SK-N-SH treated with all-trans-retinoic acid at 6 μM for 48 hours (cell line): Measurements from ENCODE around the gene RBP5.
"Not testable (repeated sequence)": the region's sequence is repeated elsewhere in the genome, so short reads cannot be mapped to it uniquely, and the experiment has no call there.

Experiments used
- ATAC-seq: fragments of 200-7000 bp; cut with Tn5 transposase; 3 replicates; pipeline ENCODE4 v1.9.1; 2020; ENCODE audit warnings: mild to moderate bottlenecking, moderate library complexity
- ARNTL ChIP-seq: fragments of 450-650 bp; formaldehyde crosslinking; IDR thresholded peaks from 2 replicates; pipeline ENCODE4 v1.5.0; 2020; ENCODE audit warnings: low read depth, mild to moderate bottlenecking, moderate library complexity, borderline replicate concordance
- BACH2 ChIP-seq: fragments of 250-450 bp; sonication (Bioruptor Pico); IDR thresholded peaks from 2 replicates; pipeline ENCODE4 v1.9.0; 2021; ENCODE audit warnings: mild to moderate bottlenecking, borderline replicate concordance
- CREB5 ChIP-seq: fragments of 250-450 bp; sonication (Bioruptor Pico); IDR thresholded peaks from 2 replicates; pipeline ENCODE4 v1.5.1; 2020; ENCODE audit warnings: low read depth, mild to moderate bottlenecking, moderate library complexity
- CSDC2 ChIP-seq: fragments of 250-450 bp; sonication (Bioruptor Pico); IDR thresholded peaks from 2 replicates; pipeline ENCODE4 v1.5.0; 2020; ENCODE audit warnings: mild to moderate bottlenecking, moderate library complexity
- CSRNP3 ChIP-seq: fragments of 250-450 bp; sonication (Bioruptor Pico); IDR thresholded peaks from 2 replicates; pipeline ENCODE4 v1.5.1; 2021; ENCODE audit warnings: mild to moderate bottlenecking, moderate library complexity
- ESRRG ChIP-seq: fragments of 250-450 bp; sonication (Bioruptor Pico); IDR thresholded peaks from 2 replicates; pipeline ENCODE4 v1.6.1; 2021; ENCODE audit warnings: mild to moderate bottlenecking
- GLIS3 ChIP-seq: fragments of 250-450 bp; sonication (Bioruptor Pico); IDR thresholded peaks from 2 replicates; pipeline ENCODE4 v1.5.0; 2020; ENCODE audit warnings: mild to moderate bottlenecking, moderate library complexity
- ISL1 ChIP-seq: fragments of 250-450 bp; sonication (Bioruptor Pico); IDR thresholded peaks from 2 replicates; pipeline ENCODE4 v2.1.2; 2022; ENCODE audit warnings: mild to moderate bottlenecking, moderate library complexity
- OSR1 ChIP-seq: fragments of 250-450 bp; sonication (Bioruptor Pico); IDR thresholded peaks from 2 replicates; pipeline ENCODE4 v1.8.0; 2022; ENCODE audit warnings: moderate library complexity, mild to moderate bottlenecking, inconsistent platforms
- PATZ1 ChIP-seq: fragments of 250-450 bp; sonication (Bioruptor Pico); IDR thresholded peaks from 2 replicates; pipeline ENCODE4 v1.8.0; 2020; ENCODE audit warnings: mild to moderate bottlenecking, moderate library complexity, borderline replicate concordance
- POU6F1 ChIP-seq: fragments of 250-450 bp; sonication (Bioruptor Pico); IDR thresholded peaks from 2 replicates; pipeline ENCODE4 v1.8.0; 2021; ENCODE audit warnings: low read depth, mild to moderate bottlenecking, moderate library complexity, borderline replicate concordance
- PPARA ChIP-seq: fragments of 250-450 bp; sonication (Bioruptor Pico); IDR thresholded peaks from 2 replicates; pipeline ENCODE4 v1.5.0; 2020; ENCODE audit warnings: mild to moderate bottlenecking, borderline replicate concordance
- RARB ChIP-seq: fragments of 250-450 bp; sonication (Bioruptor Pico); IDR thresholded peaks from 2 replicates; pipeline ENCODE4 v1.8.0; 2021; ENCODE audit warnings: mild to moderate bottlenecking, moderate library complexity
- TOX ChIP-seq: fragments of 250-450 bp; sonication (Bioruptor Pico); IDR thresholded peaks from 2 replicates; pipeline ENCODE4 v1.8.0; 2021; ENCODE audit warnings: mild to moderate bottlenecking, moderate library complexity, borderline replicate concordance
- TSHZ2 ChIP-seq: fragments of 250-450 bp; sonication (Bioruptor Pico); IDR thresholded peaks from 2 replicates; pipeline ENCODE4 v1.5.0; 2020; ENCODE audit warnings: mild to moderate bottlenecking, moderate library complexity
- ZC3H10 ChIP-seq: fragments of 250-450 bp; sonication (Bioruptor Pico); IDR thresholded peaks from 2 replicates; pipeline ENCODE4 v1.5.1; 2021; ENCODE audit warnings: mild to moderate bottlenecking, moderate library complexity
- ZFP3 ChIP-seq: fragments of 250-450 bp; sonication (Bioruptor Pico); IDR thresholded peaks from 2 replicates; pipeline ENCODE4 v1.5.0; 2020; ENCODE audit warnings: mild to moderate bottlenecking, moderate library complexity
- ZNF565 ChIP-seq: fragments of 450-650 bp; formaldehyde crosslinking; conservative IDR thresholded peaks from 2 replicates; pipeline ENCODE4 v1.5.0; 2020; ENCODE audit warnings: low read depth, mild to moderate bottlenecking, moderate library complexity
- ZNF8 ChIP-seq: fragments of 450-650 bp; formaldehyde crosslinking; IDR thresholded peaks from 2 replicates; pipeline ENCODE4 v1.5.0; 2020; ENCODE audit warnings: mild to moderate bottlenecking, moderate library complexity

Gene RBP5

GRCh38 chr12:7108003-7108795 lies 20.5 kb downstream of the RBP5 start:
- TF ChIP-seq ZNF565 (CRISPR knock-in tag) (no peak), GLIS3 (CRISPR knock-in tag) (no peak), ESRRG (CRISPR knock-in tag) (no peak), RARB (CRISPR knock-in tag) (no peak), ARNTL (CRISPR knock-in tag) (no peak), CSDC2 (CRISPR knock-in tag) (no peak), CSRNP3 (no peak), POU6F1 (CRISPR knock-in tag) (no peak), ZC3H10 (CRISPR knock-in tag) (no peak), PATZ1 (CRISPR knock-in tag) (no peak), ZNF8 (CRISPR knock-in tag) (no peak), BACH2 (CRISPR knock-in tag) (no peak), CREB5 (CRISPR knock-in tag) (no peak), ISL1 (CRISPR knock-in tag) (no peak), PPARA (CRISPR knock-in tag) (no peak), TSHZ2 (CRISPR knock-in tag) (no peak), TOX (CRISPR knock-in tag) (no peak)
- ATAC-seq, result peak; percentile 86

- TF ChIP-seq BACH2 (CRISPR knock-in tag), result no peak
- no peak for TF ChIP-seq ZFP3 (CRISPR knock-in tag)
- TF ChIP-seq OSR1, result no peak
- no peak for TF ChIP-seq CSRNP3
- no peak for TF ChIP-seq CSDC2 (CRISPR knock-in tag)
- no peak for TF ChIP-seq ZNF8 (CRISPR knock-in tag)
- TF ChIP-seq GLIS3 (CRISPR knock-in tag), result no peak
- TF ChIP-seq ARNTL (CRISPR knock-in tag), result no peak
- no peak for ATAC-seq
Observed at GRCh38 chr12:7107636-7108002, 21.1 kb downstream of the RBP5 start.

- not testable (repeated sequence) for ATAC-seq
Observed at GRCh38 chr12:7107181-7107580, 21.5 kb downstream of the RBP5 start.
